NB4 (cell line): ENCODE results near the gene DGCR8.

Experiments
- DNase-seq: peaks from one replicate; pipeline ENCODE4 v3.0.0; 2010; ENCODE audit warnings: low read depth
- H3K4me3 ChIP-seq: one replicate; pipeline ENCODE4 v1.5.1; 2011; ENCODE audit warnings: mild to moderate bottlenecking, low read depth, low read length, moderate library complexity
- CTCF ChIP-seq: IDR thresholded peaks from one replicate; pipeline ENCODE4 v1.5.1; 2012; ENCODE audit warnings: low read depth, low read length
- MAX ChIP-seq: IDR thresholded peaks from 2 replicates; pipeline ENCODE4 v1.6.1; 2011; ENCODE audit warnings: low read depth, low read length
- MYC ChIP-seq: IDR thresholded peaks from 2 replicates; pipeline ENCODE4 v1.6.1; 2011; ENCODE audit warnings: low read depth, low read length
- POLR2A ChIP-seq: IDR thresholded peaks from 2 replicates; pipeline ENCODE4 v1.6.1; 2011; ENCODE audit warnings: mild to moderate bottlenecking; ENCODE audit not compliant: insufficient read length; ENCODE audit errors: extremely low read depth

The DGCR8 gene

GRCh38 chr22:20133930-20134549, 54.0 kb downstream of the DGCR8 start:
- H3K4me3 ChIP-seq = no peak overlapping the region
- DNase-seq = no peak
- TF ChIP-seq POLR2A = no peak
- no peak for TF ChIP-seq CTCF
- TF ChIP-seq MYC = no peak
- TF ChIP-seq MAX = no peak

GRCh38 chr22:20135265-20135664, 55.2 kb downstream of the DGCR8 start:
- no peak for TF ChIP-seq CTCF
- TF ChIP-seq MYC = no peak
- TF ChIP-seq POLR2A = no peak
- TF ChIP-seq MAX = no peak
- no peak for DNase-seq
- H3K4me3 ChIP-seq = no peak overlapping the region

GRCh38 chr22:20135806-20136602, 56.0 kb downstream of the DGCR8 start:
- DNase-seq = no peak
- H3K4me3 ChIP-seq = no peak overlapping the region
- TF ChIP-seq MYC = no peak
- TF ChIP-seq CTCF = no peak
- no peak for TF ChIP-seq POLR2A
- TF ChIP-seq MAX = no peak

- TF ChIP-seq CTCF (no peak), POLR2A (no peak), MAX (no peak), MYC (no peak)
- H3K4me3 ChIP-seq = no peak overlapping the region
- DNase-seq = no peak
Observed at GRCh38 chr22:20136603-20136873, 56.5 kb downstream of the DGCR8 start.

- DNase-seq = no peak
- TF ChIP-seq MAX (no peak), CTCF (no peak), MYC (no peak), POLR2A (no peak)
- H3K4me3 ChIP-seq = no peak overlapping the region
Observed at GRCh38 chr22:20137113-20137512, 57.1 kb downstream of the DGCR8 start.
